Panc1 (cell line): ENCODE data around the gene PSKH1. TPM values are rescaled to one million over a fixed set of nuclear protein-coding genes. Genes with fewer than 3 reads are reported as not detected.

Source experiments
- ATAC-seq: fragments of 200-7000 bp; cut with Tn5 transposase; 2 replicates; pipeline ENCODE4 v1.9.1; 2020; ENCODE audit warnings: mild to moderate bottlenecking, moderate library complexity
- BruUV-seq: library from RNA; stranded (reverse); fragments of 400-500 nt; replicated peaks from 2 replicates; lab custom pipeline; 2021; lab: Mats Ljungman, UMichigan
- CTCF ChIA-PET: fragments of 300-600 bp; sonication (Branson Sonifier 250); formaldehyde crosslinking; loops from one replicate; lab custom pipeline; 2022; ENCODE audit warnings: antibody characterized with exemption; lab: Charles Lee
- POLR2A ChIA-PET: fragments of 300-600 bp; sonication (Branson Sonifier 250); formaldehyde crosslinking; loops from one replicate; lab custom pipeline; 2022; ENCODE audit warnings: antibody characterized with exemption; lab: Charles Lee
- DNase-seq: peaks from one replicate; pipeline ENCODE4 v3.0.0-alpha.2; 2010; ENCODE audit warnings: low read depth, low spot score
- H3K27ac ChIP-seq: 2 replicates; pipeline ENCODE4 v1.5.1; 2011; ENCODE audit warnings: mild to moderate bottlenecking, low read length, inconsistent platforms
- H3K27me3 ChIP-seq: fragments of 200-500 bp; sonication (Bioruptor generic); 2 replicates; pipeline ENCODE4 v1.6.0; 2014; ENCODE audit warnings: low read length, inconsistent platforms; ENCODE audit not compliant: control insufficient read depth, insufficient read depth
- H3K36me3 ChIP-seq: fragments of 200-500 bp; sonication (Bioruptor generic); 2 replicates; pipeline ENCODE4 v1.5.1; 2014; ENCODE audit warnings: inconsistent platforms, mild to moderate bottlenecking, low read length, moderate library complexity; ENCODE audit not compliant: control insufficient read depth, insufficient read depth
- H3K4me1 ChIP-seq: 2 replicates; pipeline ENCODE4 v1.5.1; 2011; ENCODE audit warnings: inconsistent platforms, mild to moderate bottlenecking, low read length, moderate library complexity; ENCODE audit not compliant: control insufficient read depth, insufficient read depth
- H3K4me3 ChIP-seq, 2 experiments: 2 replicates each; pipeline ENCODE4 v1.5.1; 2011 to 2012; ENCODE audit warnings: low read depth in 2 of 2, low read length in 2 of 2, mild to moderate bottlenecking in 2 of 2, inconsistent platforms in 1 of 2, moderate library complexity in 1 of 2
- H3K9me3 ChIP-seq: fragments of 200-500 bp; sonication (Bioruptor generic); 2 replicates; pipeline ENCODE4 v1.5.1; 2014; ENCODE audit warnings: low read depth, mild to moderate bottlenecking, inconsistent platforms, low read length, moderate library complexity; ENCODE audit not compliant: control insufficient read depth, insufficient read depth
- POLR2AphosphoS5 ChIP-seq: IDR thresholded peaks from 2 replicates; pipeline ENCODE4 v1.6.1; 2012; ENCODE audit warnings: mild to moderate bottlenecking, low read depth, low read length, moderate library complexity
- SIN3A ChIP-seq: IDR thresholded peaks from 2 replicates; pipeline ENCODE4 v1.6.1; 2012; ENCODE audit warnings: low read depth, mild to moderate bottlenecking, low read length, moderate library complexity, borderline replicate concordance; ENCODE audit not compliant: insufficient read depth
- TCF7L2 ChIP-seq: IDR thresholded peaks from 2 replicates; pipeline ENCODE4 v1.6.1; 2011; ENCODE audit warnings: mild to moderate bottlenecking, low read depth, low read length, inconsistent platforms
- in situ Hi-C: cut with HindIII; loops from 2 replicates; pipeline ENCODE4 v1.10.0; 2016; ENCODE audit warnings: low sequenced_read_pairs, low pct_unique_long_range_greater_than_20kb
- intact Hi-C: fragments of 100-400 bp; cut with micrococcal nuclease; formaldehyde crosslinking; loops from one replicate; pipeline ENCODE4 v1.10.0; 2022; ENCODE audit not compliant: unreplicated experiment
- total RNA-seq: library from RNA; stranded (reverse); gene quantifications from one replicate; pipeline ENCODE4 v1.2.1, GENCODE V29; 2021; ENCODE audit not compliant: unreplicated experiment
- TF ChIP-seq, protein P1 (sequence below), 2 experiments: IDR thresholded peaks; 2 replicates each; pipeline ENCODE4 v1.6.1; 2011 to 2012; ENCODE audit warnings: low read depth in 2 of 2, control low read depth in 1 of 2, low read length in 1 of 2, mild to moderate bottlenecking in 1 of 2, moderate library complexity in 1 of 2; ENCODE audit not compliant: insufficient read depth in 1 of 2
- TF ChIP-seq, protein P2 (sequence below): fragments of 450-650 bp; IDR thresholded peaks from 2 replicates; pipeline ENCODE4 v1.5.1; 2017; ENCODE audit warnings: mild to moderate bottlenecking

PSKH1 gene
- total RNA-seq, 1 experiment from 2014 or later: 17.8 TPM

DNA sequence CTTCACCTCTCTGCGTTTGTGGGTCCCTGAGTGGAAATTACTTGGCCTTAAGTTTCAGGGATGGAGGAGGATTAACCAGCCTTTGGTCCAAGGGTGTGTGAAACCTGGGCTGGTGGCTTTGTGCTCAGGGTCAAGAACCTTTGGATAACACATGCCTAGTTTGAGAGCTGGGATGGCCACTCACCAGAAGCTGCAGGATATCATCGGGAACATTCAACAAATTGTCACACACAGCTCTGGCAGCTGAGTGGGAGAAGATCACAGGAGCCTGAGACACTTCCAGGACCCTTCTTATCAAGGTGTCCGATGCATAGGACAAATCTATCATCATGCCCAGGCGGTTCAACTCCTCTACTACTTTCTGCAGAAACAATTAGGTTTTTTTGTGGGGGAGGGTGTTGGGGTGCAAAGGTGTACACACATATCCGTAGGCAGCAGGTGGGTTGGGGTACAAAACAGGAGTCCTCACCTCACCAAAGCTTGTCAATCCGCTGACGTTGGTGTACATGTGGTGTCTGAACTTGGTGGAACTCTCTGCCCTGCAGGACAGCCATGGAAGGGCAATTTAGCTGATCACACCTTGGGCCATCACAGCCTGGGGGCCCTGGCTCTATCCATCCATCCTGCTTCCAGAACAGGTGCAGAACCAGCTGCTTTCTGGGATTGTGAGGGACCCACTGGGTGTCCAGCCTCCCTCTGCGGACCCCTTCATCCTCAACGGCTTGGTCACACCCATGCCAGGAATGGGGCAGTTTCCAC is 84.6 kb downstream of the PSKH1 start:
- CTCF ChIA-PET: no interaction called here
- in situ Hi-C loops: no loop called here
- no peak overlapping the region for H3K4me3 ChIP-seq
- ATAC-seq (no peak), DNase-seq (no peak)
- H3K4me1 ChIP-seq: no peaks in the 10 kb centered on the region
- H3K27ac ChIP-seq: no peak overlapping the region
- H3K36me3 ChIP-seq: no peaks in the 10 kb centered on the region
- POLR2A ChIA-PET: no interaction called here
- TF ChIP-seq TCF7L2: no peak
- no peak for TF ChIP-seq SIN3A
- TF ChIP-seq POLR2AphosphoS5: no peak
- TF ChIP-seq, protein P1, sequence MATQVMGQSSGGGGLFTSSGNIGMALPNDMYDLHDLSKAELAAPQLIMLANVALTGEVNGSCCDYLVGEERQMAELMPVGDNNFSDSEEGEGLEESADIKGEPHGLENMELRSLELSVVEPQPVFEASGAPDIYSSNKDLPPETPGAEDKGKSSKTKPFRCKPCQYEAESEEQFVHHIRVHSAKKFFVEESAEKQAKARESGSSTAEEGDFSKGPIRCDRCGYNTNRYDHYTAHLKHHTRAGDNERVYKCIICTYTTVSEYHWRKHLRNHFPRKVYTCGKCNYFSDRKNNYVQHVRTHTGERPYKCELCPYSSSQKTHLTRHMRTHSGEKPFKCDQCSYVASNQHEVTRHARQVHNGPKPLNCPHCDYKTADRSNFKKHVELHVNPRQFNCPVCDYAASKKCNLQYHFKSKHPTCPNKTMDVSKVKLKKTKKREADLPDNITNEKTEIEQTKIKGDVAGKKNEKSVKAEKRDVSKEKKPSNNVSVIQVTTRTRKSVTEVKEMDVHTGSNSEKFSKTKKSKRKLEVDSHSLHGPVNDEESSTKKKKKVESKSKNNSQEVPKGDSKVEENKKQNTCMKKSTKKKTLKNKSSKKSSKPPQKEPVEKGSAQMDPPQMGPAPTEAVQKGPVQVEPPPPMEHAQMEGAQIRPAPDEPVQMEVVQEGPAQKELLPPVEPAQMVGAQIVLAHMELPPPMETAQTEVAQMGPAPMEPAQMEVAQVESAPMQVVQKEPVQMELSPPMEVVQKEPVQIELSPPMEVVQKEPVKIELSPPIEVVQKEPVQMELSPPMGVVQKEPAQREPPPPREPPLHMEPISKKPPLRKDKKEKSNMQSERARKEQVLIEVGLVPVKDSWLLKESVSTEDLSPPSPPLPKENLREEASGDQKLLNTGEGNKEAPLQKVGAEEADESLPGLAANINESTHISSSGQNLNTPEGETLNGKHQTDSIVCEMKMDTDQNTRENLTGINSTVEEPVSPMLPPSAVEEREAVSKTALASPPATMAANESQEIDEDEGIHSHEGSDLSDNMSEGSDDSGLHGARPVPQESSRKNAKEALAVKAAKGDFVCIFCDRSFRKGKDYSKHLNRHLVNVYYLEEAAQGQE (IDR thresholded peaks at IDR 0.05; ENCODE audit: insufficient read depth in 1 of 2, low read depth in 2 of 2, low read length in 1 of 2): no peak
- TF ChIP-seq, protein P2, sequence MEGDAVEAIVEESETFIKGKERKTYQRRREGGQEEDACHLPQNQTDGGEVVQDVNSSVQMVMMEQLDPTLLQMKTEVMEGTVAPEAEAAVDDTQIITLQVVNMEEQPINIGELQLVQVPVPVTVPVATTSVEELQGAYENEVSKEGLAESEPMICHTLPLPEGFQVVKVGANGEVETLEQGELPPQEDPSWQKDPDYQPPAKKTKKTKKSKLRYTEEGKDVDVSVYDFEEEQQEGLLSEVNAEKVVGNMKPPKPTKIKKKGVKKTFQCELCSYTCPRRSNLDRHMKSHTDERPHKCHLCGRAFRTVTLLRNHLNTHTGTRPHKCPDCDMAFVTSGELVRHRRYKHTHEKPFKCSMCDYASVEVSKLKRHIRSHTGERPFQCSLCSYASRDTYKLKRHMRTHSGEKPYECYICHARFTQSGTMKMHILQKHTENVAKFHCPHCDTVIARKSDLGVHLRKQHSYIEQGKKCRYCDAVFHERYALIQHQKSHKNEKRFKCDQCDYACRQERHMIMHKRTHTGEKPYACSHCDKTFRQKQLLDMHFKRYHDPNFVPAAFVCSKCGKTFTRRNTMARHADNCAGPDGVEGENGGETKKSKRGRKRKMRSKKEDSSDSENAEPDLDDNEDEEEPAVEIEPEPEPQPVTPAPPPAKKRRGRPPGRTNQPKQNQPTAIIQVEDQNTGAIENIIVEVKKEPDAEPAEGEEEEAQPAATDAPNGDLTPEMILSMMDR: no peak
- no peaks in the 10 kb centered on the region for H3K9me3 ChIP-seq
- no TSS peak for BruUV-seq
- no peaks in the 10 kb centered on the region for H3K27me3 ChIP-seq
- intact Hi-C loops: no loop called here

Other genes with a start within 250 kb of the PSKH1 start
- gene CARMIL2, start 248.1 kb upstream of the PSKH1 start, total RNA-seq: 2.0 TPM
- gene ACD, start 233.0 kb upstream of the PSKH1 start, total RNA-seq: 34.9 TPM
- 10.8 TPM for gene PARD6A, start 232.3 kb upstream of the PSKH1 start, total RNA-seq
- 14.6 TPM for gene ENKD1, start 226.5 kb upstream of the PSKH1 start, total RNA-seq
- 0.80 TPM for gene C16orf86, start 226.4 kb upstream of the PSKH1 start, total RNA-seq
- 15.1 TPM for gene GFOD2, start 173.9 kb upstream of the PSKH1 start, total RNA-seq
- gene RANBP10, start 86.7 kb upstream of the PSKH1 start, total RNA-seq: 13.4 TPM
- 1.6 TPM for gene TSNAXIP1, start 86.4 kb upstream of the PSKH1 start, total RNA-seq
- 27.3 TPM for gene THAP11, start 50.9 kb upstream of the PSKH1 start, total RNA-seq
- gene NUTF2, start 46.3 kb upstream of the PSKH1 start, total RNA-seq: 119 TPM
- gene CENPT, start 45.6 kb upstream of the PSKH1 start, total RNA-seq: 43.4 TPM
- gene EDC4, start 20.2 kb upstream of the PSKH1 start, total RNA-seq: 85.3 TPM
- 1.1 TPM for gene NRN1L, start 8.4 kb upstream of the PSKH1 start, total RNA-seq
- 2.0 TPM for gene CTRL, start 38.6 kb downstream of the PSKH1 start, total RNA-seq
- gene PSMB10, start 43.6 kb downstream of the PSKH1 start, total RNA-seq: 47.7 TPM
- 14.0 TPM for gene LCAT, start 50.9 kb downstream of the PSKH1 start, total RNA-seq
- gene SLC12A4, start 75.4 kb downstream of the PSKH1 start, total RNA-seq: 31.8 TPM
- not detected for gene DPEP3, start 87.2 kb downstream of the PSKH1 start, total RNA-seq
- not detected for gene DPEP2, start 106.2 kb downstream of the PSKH1 start, total RNA-seq
- not detected for gene DPEP2NB, start 122.7 kb downstream of the PSKH1 start, total RNA-seq
- gene DDX28, start 130.0 kb downstream of the PSKH1 start, total RNA-seq: 8.4 TPM
- 12.1 TPM for gene DUS2, start 130.0 kb downstream of the PSKH1 start, total RNA-seq
- gene NFATC3, start 192.1 kb downstream of the PSKH1 start, total RNA-seq: 24.8 TPM